Panc1 (cell line): ENCODE data around the gene MEIOB. TPM values are rescaled to one million over a fixed set of nuclear protein-coding genes. Genes with fewer than 3 reads are reported as not detected.

Experiments used
- ATAC-seq: fragments of 200-7000 bp; cut with Tn5 transposase; 2 replicates; pipeline ENCODE4 v1.9.1; 2020; ENCODE audit warnings: mild to moderate bottlenecking, moderate library complexity
- BruUV-seq: library from RNA; stranded (reverse); fragments of 400-500 nt; replicated peaks from 2 replicates; lab custom pipeline; 2021; lab: Mats Ljungman, UMichigan
- CTCF ChIA-PET: fragments of 300-600 bp; sonication (Branson Sonifier 250); formaldehyde crosslinking; loops from one replicate; lab custom pipeline; 2022; ENCODE audit warnings: antibody characterized with exemption; lab: Charles Lee
- POLR2A ChIA-PET: fragments of 300-600 bp; sonication (Branson Sonifier 250); formaldehyde crosslinking; loops from one replicate; lab custom pipeline; 2022; ENCODE audit warnings: antibody characterized with exemption; lab: Charles Lee
- DNase-seq: peaks from one replicate; pipeline ENCODE4 v3.0.0-alpha.2; 2010; ENCODE audit warnings: low read depth, low spot score
- H3K27ac ChIP-seq: 2 replicates; pipeline ENCODE4 v1.5.1; 2011; ENCODE audit warnings: mild to moderate bottlenecking, low read length, inconsistent platforms
- H3K27me3 ChIP-seq: fragments of 200-500 bp; sonication (Bioruptor generic); 2 replicates; pipeline ENCODE4 v1.6.0; 2014; ENCODE audit warnings: low read length, inconsistent platforms; ENCODE audit not compliant: control insufficient read depth, insufficient read depth
- H3K36me3 ChIP-seq: fragments of 200-500 bp; sonication (Bioruptor generic); 2 replicates; pipeline ENCODE4 v1.5.1; 2014; ENCODE audit warnings: inconsistent platforms, mild to moderate bottlenecking, low read length, moderate library complexity; ENCODE audit not compliant: control insufficient read depth, insufficient read depth
- H3K4me1 ChIP-seq: 2 replicates; pipeline ENCODE4 v1.5.1; 2011; ENCODE audit warnings: inconsistent platforms, mild to moderate bottlenecking, low read length, moderate library complexity; ENCODE audit not compliant: control insufficient read depth, insufficient read depth
- H3K4me3 ChIP-seq, 2 experiments: 2 replicates each; pipeline ENCODE4 v1.5.1; 2011 to 2012; ENCODE audit warnings: low read depth in 2 of 2, low read length in 2 of 2, mild to moderate bottlenecking in 2 of 2, inconsistent platforms in 1 of 2, moderate library complexity in 1 of 2
- H3K9me3 ChIP-seq: fragments of 200-500 bp; sonication (Bioruptor generic); 2 replicates; pipeline ENCODE4 v1.5.1; 2014; ENCODE audit warnings: low read depth, mild to moderate bottlenecking, inconsistent platforms, low read length, moderate library complexity; ENCODE audit not compliant: control insufficient read depth, insufficient read depth
- POLR2AphosphoS5 ChIP-seq: IDR thresholded peaks from 2 replicates; pipeline ENCODE4 v1.6.1; 2012; ENCODE audit warnings: mild to moderate bottlenecking, low read depth, low read length, moderate library complexity
- SIN3A ChIP-seq: IDR thresholded peaks from 2 replicates; pipeline ENCODE4 v1.6.1; 2012; ENCODE audit warnings: low read depth, mild to moderate bottlenecking, low read length, moderate library complexity, borderline replicate concordance; ENCODE audit not compliant: insufficient read depth
- TCF7L2 ChIP-seq: IDR thresholded peaks from 2 replicates; pipeline ENCODE4 v1.6.1; 2011; ENCODE audit warnings: mild to moderate bottlenecking, low read depth, low read length, inconsistent platforms
- in situ Hi-C: cut with HindIII; loops from 2 replicates; pipeline ENCODE4 v1.10.0; 2016; ENCODE audit warnings: low sequenced_read_pairs, low pct_unique_long_range_greater_than_20kb
- intact Hi-C: fragments of 100-400 bp; cut with micrococcal nuclease; formaldehyde crosslinking; loops from one replicate; pipeline ENCODE4 v1.10.0; 2022; ENCODE audit not compliant: unreplicated experiment
- total RNA-seq: library from RNA; stranded (reverse); gene quantifications from one replicate; pipeline ENCODE4 v1.2.1, GENCODE V29; 2021; ENCODE audit not compliant: unreplicated experiment
- TF ChIP-seq, protein P1 (sequence below), 2 experiments: IDR thresholded peaks; 2 replicates each; pipeline ENCODE4 v1.6.1; 2011 to 2012; ENCODE audit warnings: low read depth in 2 of 2, control low read depth in 1 of 2, low read length in 1 of 2, mild to moderate bottlenecking in 1 of 2, moderate library complexity in 1 of 2; ENCODE audit not compliant: insufficient read depth in 1 of 2
- TF ChIP-seq, protein P2 (sequence below): fragments of 450-650 bp; IDR thresholded peaks from 2 replicates; pipeline ENCODE4 v1.5.1; 2017; ENCODE audit warnings: mild to moderate bottlenecking

The MEIOB gene
- total RNA-seq, 1 experiment from 2014 or later: not detected

DNA sequence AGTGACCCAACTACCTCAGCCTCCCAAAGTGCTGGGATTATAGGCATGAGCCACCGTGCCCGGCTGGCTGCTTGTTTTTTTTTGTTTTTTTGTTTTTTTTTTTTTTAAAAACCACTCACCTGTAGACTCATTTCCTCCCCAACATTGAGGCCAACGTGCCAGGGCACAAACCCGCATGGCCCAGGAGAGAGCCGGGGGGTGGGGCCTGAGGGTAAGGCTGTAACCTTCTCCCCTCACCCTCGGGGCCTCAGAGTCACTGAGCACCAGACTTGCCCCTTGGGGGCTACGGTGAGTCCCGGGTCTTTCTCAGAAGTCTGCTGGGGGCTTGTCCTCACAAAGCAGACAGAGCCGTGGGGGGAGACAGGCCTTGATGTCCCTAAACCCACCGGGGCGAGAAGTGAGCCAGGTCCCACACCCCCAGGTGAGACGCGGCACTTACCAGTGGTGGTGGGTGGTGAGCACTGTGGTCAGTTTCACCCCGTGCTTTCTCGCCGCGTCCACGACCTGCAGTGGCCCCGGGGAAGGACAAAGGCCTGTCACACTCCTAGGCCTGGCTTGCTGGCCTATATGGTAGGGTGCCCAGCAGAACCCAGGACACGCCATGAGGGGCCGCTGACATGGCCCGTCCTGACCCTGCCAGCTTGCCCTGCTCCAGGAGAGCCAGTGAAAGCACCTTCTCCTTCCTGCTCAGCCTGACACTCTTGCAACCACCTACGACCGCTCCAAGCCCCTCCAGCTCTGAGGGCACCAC lies 49.9 kb downstream of the MEIOB start:
- in situ Hi-C loops: no loop called here
- Histone ChIP-seq H3K36me3 (no peaks in the 10 kb centered on the region), H3K27me3 (no peaks in the 10 kb centered on the region), H3K27ac (no peak overlapping the region), H3K9me3 (no peaks in the 10 kb centered on the region), H3K4me3 (no peak overlapping the region), H3K4me1 (0 out of 2 replicates have a peak, but pooled peaks cover 10% of the 10 kb centered on the region)
- BruUV-seq: no TSS peak
- DNase-seq (no peak), ATAC-seq (no peak)
- TF ChIP-seq SIN3A (no peak), POLR2AphosphoS5 (no peak)
- ChIA-PET CTCF (interaction anchor here (0.7 kb wide), 1 partner anchor 17 kb away, joined by 6 read pairs; no protein-coding TSS in a partner anchor), POLR2A (no interaction called here)
- intact Hi-C loops: no loop called here

DNA sequence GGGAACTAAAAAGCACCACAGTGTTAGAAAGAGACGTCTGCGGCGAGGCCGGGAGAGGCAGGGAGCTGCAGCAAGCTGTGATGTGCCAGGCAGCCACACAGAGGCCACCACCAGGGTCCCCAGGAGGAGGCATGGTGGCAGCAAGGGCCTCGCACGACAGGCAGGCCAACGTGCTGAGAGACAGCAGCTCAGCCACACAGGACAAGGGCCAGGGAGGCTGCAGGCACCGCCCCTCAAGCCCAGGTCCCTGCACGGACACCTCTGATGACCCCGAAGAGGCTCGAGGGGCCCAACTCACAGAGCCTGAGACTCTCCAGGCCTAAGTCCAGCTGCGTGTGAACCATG lies 51.0 kb downstream of the MEIOB start:
- in situ Hi-C loops: no loop called here
- no peak for DNase-seq
- no peaks in the 10 kb centered on the region for H3K36me3 ChIP-seq
- no peak for ATAC-seq
- CTCF ChIA-PET: no interaction called here
- no TSS peak for BruUV-seq
- no peaks in the 10 kb centered on the region for H3K27me3 ChIP-seq
- 0 out of 2 replicates have a peak, but pooled peaks cover 10% of the 10 kb centered on the region for H3K4me1 ChIP-seq
- H3K4me3 ChIP-seq: no peak overlapping the region
- TF ChIP-seq SIN3A: no peak
- TF ChIP-seq, protein P1, sequence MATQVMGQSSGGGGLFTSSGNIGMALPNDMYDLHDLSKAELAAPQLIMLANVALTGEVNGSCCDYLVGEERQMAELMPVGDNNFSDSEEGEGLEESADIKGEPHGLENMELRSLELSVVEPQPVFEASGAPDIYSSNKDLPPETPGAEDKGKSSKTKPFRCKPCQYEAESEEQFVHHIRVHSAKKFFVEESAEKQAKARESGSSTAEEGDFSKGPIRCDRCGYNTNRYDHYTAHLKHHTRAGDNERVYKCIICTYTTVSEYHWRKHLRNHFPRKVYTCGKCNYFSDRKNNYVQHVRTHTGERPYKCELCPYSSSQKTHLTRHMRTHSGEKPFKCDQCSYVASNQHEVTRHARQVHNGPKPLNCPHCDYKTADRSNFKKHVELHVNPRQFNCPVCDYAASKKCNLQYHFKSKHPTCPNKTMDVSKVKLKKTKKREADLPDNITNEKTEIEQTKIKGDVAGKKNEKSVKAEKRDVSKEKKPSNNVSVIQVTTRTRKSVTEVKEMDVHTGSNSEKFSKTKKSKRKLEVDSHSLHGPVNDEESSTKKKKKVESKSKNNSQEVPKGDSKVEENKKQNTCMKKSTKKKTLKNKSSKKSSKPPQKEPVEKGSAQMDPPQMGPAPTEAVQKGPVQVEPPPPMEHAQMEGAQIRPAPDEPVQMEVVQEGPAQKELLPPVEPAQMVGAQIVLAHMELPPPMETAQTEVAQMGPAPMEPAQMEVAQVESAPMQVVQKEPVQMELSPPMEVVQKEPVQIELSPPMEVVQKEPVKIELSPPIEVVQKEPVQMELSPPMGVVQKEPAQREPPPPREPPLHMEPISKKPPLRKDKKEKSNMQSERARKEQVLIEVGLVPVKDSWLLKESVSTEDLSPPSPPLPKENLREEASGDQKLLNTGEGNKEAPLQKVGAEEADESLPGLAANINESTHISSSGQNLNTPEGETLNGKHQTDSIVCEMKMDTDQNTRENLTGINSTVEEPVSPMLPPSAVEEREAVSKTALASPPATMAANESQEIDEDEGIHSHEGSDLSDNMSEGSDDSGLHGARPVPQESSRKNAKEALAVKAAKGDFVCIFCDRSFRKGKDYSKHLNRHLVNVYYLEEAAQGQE (IDR thresholded peaks at IDR 0.05; ENCODE audit: insufficient read depth in 1 of 2, low read depth in 2 of 2, low read length in 1 of 2): no peak
- TF ChIP-seq, protein P2, sequence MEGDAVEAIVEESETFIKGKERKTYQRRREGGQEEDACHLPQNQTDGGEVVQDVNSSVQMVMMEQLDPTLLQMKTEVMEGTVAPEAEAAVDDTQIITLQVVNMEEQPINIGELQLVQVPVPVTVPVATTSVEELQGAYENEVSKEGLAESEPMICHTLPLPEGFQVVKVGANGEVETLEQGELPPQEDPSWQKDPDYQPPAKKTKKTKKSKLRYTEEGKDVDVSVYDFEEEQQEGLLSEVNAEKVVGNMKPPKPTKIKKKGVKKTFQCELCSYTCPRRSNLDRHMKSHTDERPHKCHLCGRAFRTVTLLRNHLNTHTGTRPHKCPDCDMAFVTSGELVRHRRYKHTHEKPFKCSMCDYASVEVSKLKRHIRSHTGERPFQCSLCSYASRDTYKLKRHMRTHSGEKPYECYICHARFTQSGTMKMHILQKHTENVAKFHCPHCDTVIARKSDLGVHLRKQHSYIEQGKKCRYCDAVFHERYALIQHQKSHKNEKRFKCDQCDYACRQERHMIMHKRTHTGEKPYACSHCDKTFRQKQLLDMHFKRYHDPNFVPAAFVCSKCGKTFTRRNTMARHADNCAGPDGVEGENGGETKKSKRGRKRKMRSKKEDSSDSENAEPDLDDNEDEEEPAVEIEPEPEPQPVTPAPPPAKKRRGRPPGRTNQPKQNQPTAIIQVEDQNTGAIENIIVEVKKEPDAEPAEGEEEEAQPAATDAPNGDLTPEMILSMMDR: no peak
- no peak for TF ChIP-seq POLR2AphosphoS5
- TF ChIP-seq TCF7L2: no peak
- intact Hi-C loops: no loop called here
- POLR2A ChIA-PET: no interaction called here
- no peaks in the 10 kb centered on the region for H3K9me3 ChIP-seq
- H3K27ac ChIP-seq: no peak overlapping the region
